SK-N-MC (cell line): ENCODE measurements around the gene IQCM.

Experiments used
- FOXP2 ChIP-seq: optimal IDR thresholded peaks from 2 replicates; pipeline ENCODE3; 2011; ENCODE audit warnings: mild to moderate bottlenecking, moderate library complexity; ENCODE audit not compliant: insufficient read depth; ENCODE audit errors: extremely low read length, control extremely low read depth
- POLR2AphosphoS5 ChIP-seq: IDR thresholded peaks from 2 replicates; pipeline ENCODE4 v1.6.1; 2012; ENCODE audit warnings: mild to moderate bottlenecking, low read depth, low read length, borderline replicate concordance

GRCh38 chr4:149795256-149795655 is 20.4 kb downstream of the IQCM start:
- TF ChIP-seq POLR2AphosphoS5 (no peak), FOXP2 (no peak)
